HG02840 (cell line): ENCODE data around the gene PIAS4.

Experiments used
- ATAC-seq: cut with Tn5 transposase; IDR thresholded peaks from one replicate; pipeline ENCODE4 v1.9.1; 2021; ENCODE audit warnings: mild to moderate bottlenecking, moderate library complexity, moderate number of reproducible peaks; ENCODE audit not compliant: unreplicated experiment, low FRiP score

The PIAS4 gene

GRCh38 chr19:4016903-4017638 is 9.5 kb downstream of the PIAS4 start:
- no peak for ATAC-seq

- no peak for ATAC-seq
These were observed 10.6 kb downstream of the PIAS4 start for GRCh38 chr19:4018140-4018613.

- no peak for ATAC-seq
These were observed 11.4 kb downstream of the PIAS4 start for GRCh38 chr19:4018775-4019504.

- ATAC-seq, result no peak
These were observed 12.0 kb downstream of the PIAS4 start for GRCh38 chr19:4019578-4019977.

- ATAC-seq, result no peak
These were observed 16.3 kb downstream of the PIAS4 start for GRCh38 chr19:4023600-4024398.

GRCh38 chr19:4025317-4025716 is 17.8 kb downstream of the PIAS4 start:
- ATAC-seq, result no peak

- no peak for ATAC-seq
These were observed 19.6 kb downstream of the PIAS4 start for GRCh38 chr19:4027146-4027545.

- ATAC-seq, result no peak
These were observed 21.1 kb downstream of the PIAS4 start for GRCh38 chr19:4028334-4029246.

GRCh38 chr19:4029247-4029614 is 21.7 kb downstream of the PIAS4 start:
- no peak for ATAC-seq

- no peak for ATAC-seq
These were observed 23.0 kb downstream of the PIAS4 start for GRCh38 chr19:4030552-4030951.

GRCh38 chr19:4030981-4031380 is 23.4 kb downstream of the PIAS4 start:
- no peak for ATAC-seq

- no peak for ATAC-seq
These were observed 23.9 kb downstream of the PIAS4 start for GRCh38 chr19:4031420-4031819.

- no peak for ATAC-seq
These were observed 24.9 kb downstream of the PIAS4 start for GRCh38 chr19:4032436-4032835.

GRCh38 chr19:4033028-4033956 is 25.8 kb downstream of the PIAS4 start:
- no peak for ATAC-seq

GRCh38 chr19:4034048-4035017 is 26.8 kb downstream of the PIAS4 start:
- ATAC-seq, result no peak

GRCh38 chr19:4035018-4035566 is 27.6 kb downstream of the PIAS4 start:
- ATAC-seq, result no peak

GRCh38 chr19:4035582-4035981 is 28.0 kb downstream of the PIAS4 start:
- no peak for ATAC-seq
